IPS-NIHi7 (cell line): ENCODE data around the gene SEPTIN8.

ENCODE experiments used
- DNase-seq: peaks from one replicate; pipeline ENCODE4 v3.0.0; 2012; ENCODE audit warnings: mixed read lengths; ENCODE audit errors: extremely low spot score

The SEPTIN8 gene

GRCh38 chr5:132777209-132778069, at the start of gene SEPTIN8:
Gene SEPTIN8, minus strand, starts transcription at chr5:132777239. Its CDS starts 102 bp downstream, at chr5:132777137.
- DNase-seq, result peak; percentile 64

GRCh38 chr5:132826424-132827082, 49.5 kb upstream of the SEPTIN8 start:
- DNase-seq, result no peak

GRCh38 chr5:132825834-132826391, 48.9 kb upstream of the SEPTIN8 start:
- peak; percentile 37 for DNase-seq

- peak; percentile 44 for DNase-seq
These were observed 48.2 kb upstream of the SEPTIN8 start for GRCh38 chr5:132825033-132825833.

GRCh38 chr5:132824426-132824825, 47.4 kb upstream of the SEPTIN8 start:
- no peak for DNase-seq

GRCh38 chr5:132823481-132824050, 46.5 kb upstream of the SEPTIN8 start:
- DNase-seq, result no peak

GRCh38 chr5:132822650-132823480, 45.8 kb upstream of the SEPTIN8 start:
- peak; percentile 80 for DNase-seq

GRCh38 chr5:132821791-132822190, 44.8 kb upstream of the SEPTIN8 start:
- no peak for DNase-seq

- DNase-seq, result no peak
These were observed 44.3 kb upstream of the SEPTIN8 start for GRCh38 chr5:132821350-132821749.

GRCh38 chr5:132820162-132820754, 43.2 kb upstream of the SEPTIN8 start:
- peak; percentile 89 for DNase-seq

GRCh38 chr5:132819468-132819867, 42.4 kb upstream of the SEPTIN8 start:
- DNase-seq, result no peak

- DNase-seq, result no peak
These were observed 40.0 kb upstream of the SEPTIN8 start for GRCh38 chr5:132817011-132817410.

GRCh38 chr5:132816554-132816953, 39.5 kb upstream of the SEPTIN8 start:
- DNase-seq, result no peak

GRCh38 chr5:132816083-132816482, 39.0 kb upstream of the SEPTIN8 start:
- DNase-seq, result no peak

GRCh38 chr5:132815454-132815853, 38.4 kb upstream of the SEPTIN8 start:
- DNase-seq, result no peak

GRCh38 chr5:132814503-132815294, 37.7 kb upstream of the SEPTIN8 start:
- peak; percentile 25 for DNase-seq

- DNase-seq, result peak; percentile 59
These were observed 36.8 kb upstream of the SEPTIN8 start for GRCh38 chr5:132813599-132814502.
